GM18873 (cell line): ENCODE results near the gene ZNHIT6.

Experiments
- ATAC-seq: cut with Tn5 transposase; IDR thresholded peaks from one replicate; pipeline ENCODE4 v1.9.1; 2021; ENCODE audit warnings: mild to moderate bottlenecking, moderate library complexity, moderate number of reproducible peaks; ENCODE audit not compliant: unreplicated experiment, low FRiP score

Gene ZNHIT6

DNA sequence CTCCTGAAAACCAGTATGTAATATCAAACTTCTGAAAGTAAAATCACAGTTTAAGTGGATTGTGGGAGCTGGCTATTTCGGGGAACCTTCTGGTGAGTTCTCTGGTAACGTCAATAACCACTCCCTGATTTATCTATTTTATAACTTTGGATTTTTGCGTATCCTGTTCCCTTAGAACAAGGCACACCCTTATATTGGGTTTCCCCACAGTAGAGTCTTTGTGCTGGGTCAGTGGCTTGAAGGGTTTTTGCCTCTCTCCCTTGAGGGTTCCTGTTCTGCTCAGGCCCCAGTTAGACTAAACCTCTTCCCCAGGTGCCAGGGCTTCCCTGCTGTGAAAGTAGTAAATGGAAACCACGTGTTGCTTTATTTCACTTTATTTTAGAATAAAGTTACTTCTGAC lies 106.3 kb downstream of the ZNHIT6 start:
- ATAC-seq = no peak

DNA sequence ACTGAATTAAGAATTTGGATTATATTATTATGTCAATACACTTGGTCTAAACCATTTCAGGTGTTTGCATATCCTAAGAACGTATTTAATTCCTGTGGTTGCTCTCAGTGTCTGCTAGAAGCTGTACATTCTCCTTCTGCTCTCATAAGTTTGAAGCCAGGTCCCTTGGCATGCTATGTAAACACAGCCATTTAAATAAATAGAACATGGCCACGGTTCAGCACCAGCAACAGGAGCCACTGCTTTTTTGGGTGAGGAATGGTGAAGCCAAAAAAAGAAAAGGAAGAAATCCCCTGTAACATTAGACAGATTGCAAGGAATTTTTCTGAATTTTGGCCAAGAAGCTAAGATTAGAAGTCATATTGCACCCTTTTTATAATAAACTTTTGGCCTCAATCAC lies 108.6 kb downstream of the ZNHIT6 start:
- ATAC-seq = no peak
